Measurements from ENCODE around the gene TIPIN.
"Not testable (repeated sequence)": the region's sequence is repeated elsewhere in the genome, so short reads cannot be mapped to it uniquely, and the experiment has no call there.

Gene TIPIN

DNA sequence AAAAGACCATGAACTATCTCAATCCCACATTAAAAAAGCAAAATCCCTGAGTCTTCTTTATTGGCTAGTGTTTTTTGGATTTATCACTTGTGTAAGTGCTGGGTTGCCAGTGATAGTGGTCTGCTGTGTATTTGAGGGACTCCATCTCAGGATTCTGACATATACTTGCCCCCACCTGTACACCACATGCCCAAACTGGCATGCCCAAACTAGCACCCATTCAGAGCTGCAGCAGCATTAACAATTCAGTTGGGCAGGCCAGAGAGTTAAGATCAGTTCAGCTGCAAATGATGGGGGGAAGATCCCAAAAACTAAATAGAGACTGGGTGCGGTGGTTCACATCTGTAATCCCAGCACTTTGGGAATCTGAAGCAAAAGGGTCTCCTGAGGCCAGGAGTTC, 6.3 kb upstream of the TIPIN start:
- no peak for DNase-seq (ENCODE audit: low read depth)
- no peak overlapping the region for H3K4me3 ChIP-seq (ENCODE audit: low read depth, low read length)
- TF ChIP-seq, protein P1, sequence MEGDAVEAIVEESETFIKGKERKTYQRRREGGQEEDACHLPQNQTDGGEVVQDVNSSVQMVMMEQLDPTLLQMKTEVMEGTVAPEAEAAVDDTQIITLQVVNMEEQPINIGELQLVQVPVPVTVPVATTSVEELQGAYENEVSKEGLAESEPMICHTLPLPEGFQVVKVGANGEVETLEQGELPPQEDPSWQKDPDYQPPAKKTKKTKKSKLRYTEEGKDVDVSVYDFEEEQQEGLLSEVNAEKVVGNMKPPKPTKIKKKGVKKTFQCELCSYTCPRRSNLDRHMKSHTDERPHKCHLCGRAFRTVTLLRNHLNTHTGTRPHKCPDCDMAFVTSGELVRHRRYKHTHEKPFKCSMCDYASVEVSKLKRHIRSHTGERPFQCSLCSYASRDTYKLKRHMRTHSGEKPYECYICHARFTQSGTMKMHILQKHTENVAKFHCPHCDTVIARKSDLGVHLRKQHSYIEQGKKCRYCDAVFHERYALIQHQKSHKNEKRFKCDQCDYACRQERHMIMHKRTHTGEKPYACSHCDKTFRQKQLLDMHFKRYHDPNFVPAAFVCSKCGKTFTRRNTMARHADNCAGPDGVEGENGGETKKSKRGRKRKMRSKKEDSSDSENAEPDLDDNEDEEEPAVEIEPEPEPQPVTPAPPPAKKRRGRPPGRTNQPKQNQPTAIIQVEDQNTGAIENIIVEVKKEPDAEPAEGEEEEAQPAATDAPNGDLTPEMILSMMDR (conservative IDR thresholded peaks at IDR 0.05; ENCODE audit: low read depth, low read length): no peak

DNA sequence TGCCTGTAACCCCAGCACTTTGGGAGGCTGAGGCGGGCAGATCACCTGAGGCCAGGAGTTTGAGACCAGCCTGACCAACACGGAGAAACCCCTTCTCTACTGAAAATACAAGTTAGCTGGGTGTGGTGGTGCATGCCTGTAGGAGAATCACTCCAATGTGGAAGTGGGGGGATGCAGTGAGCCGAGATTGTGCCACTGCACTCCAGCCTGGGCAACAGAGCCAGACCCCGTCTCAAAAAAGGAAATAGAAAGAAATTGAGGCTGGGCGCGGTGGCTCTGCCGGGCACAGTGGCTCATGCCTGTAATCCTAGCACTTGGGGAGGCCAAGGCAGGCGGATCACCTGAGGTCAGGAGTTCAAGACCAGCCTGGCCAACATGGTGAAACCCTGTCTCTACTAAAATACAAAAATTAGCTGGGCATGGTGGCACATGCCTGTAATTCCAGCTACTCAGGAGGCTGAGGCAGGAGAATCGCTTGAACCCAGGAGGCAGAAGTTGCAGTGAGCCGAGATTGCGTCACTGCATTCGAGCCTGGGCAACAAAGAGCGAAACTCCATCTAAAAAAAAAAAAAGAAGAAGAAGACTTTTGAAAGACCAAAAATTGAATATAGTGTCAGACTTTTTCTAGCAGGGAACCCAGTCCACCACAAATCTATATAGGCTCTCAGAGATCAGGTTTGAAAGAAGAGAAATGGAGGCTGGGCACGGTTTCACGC, 5.4 kb upstream of the TIPIN start:
- H3K4me3 ChIP-seq (ENCODE audit: low read depth, low read length); DNase-seq (ENCODE audit: low read depth): not testable (repeated sequence)

- no peak for DNase-seq (ENCODE audit: low read depth)
- no peak overlapping the region for H3K4me3 ChIP-seq (ENCODE audit: low read depth, low read length)
- TF ChIP-seq, protein P1 (conservative IDR thresholded peaks at IDR 0.05; ENCODE audit: low read depth, low read length): no peak
These were observed 3.3 kb upstream of the TIPIN start for GRCh38 chr15:66359740-66360139.

GRCh38 chr15:66356077-66356358, 467 bp downstream of the TIPIN start:
- no peak for DNase-seq (ENCODE audit: low read depth)
- peak overlapping the region; percentile 85 for H3K4me3 ChIP-seq (ENCODE audit: low read depth, low read length)
- TF ChIP-seq, protein P1 (conservative IDR thresholded peaks at IDR 0.05; ENCODE audit: low read depth, low read length): no peak

GRCh38 chr15:66348530-66348929, 8.0 kb downstream of the TIPIN start:
- not testable (repeated sequence) for H3K4me3 ChIP-seq (ENCODE audit: low read depth, low read length); DNase-seq (ENCODE audit: low read depth)

GRCh38 chr15:66328771-66329170, 27.7 kb downstream of the TIPIN start:
- DNase-seq (ENCODE audit: low read depth): no peak
- TF ChIP-seq, protein P1 (conservative IDR thresholded peaks at IDR 0.05; ENCODE audit: low read depth, low read length): no peak
- H3K4me3 ChIP-seq (ENCODE audit: low read depth, low read length): no peak overlapping the region

DNA sequence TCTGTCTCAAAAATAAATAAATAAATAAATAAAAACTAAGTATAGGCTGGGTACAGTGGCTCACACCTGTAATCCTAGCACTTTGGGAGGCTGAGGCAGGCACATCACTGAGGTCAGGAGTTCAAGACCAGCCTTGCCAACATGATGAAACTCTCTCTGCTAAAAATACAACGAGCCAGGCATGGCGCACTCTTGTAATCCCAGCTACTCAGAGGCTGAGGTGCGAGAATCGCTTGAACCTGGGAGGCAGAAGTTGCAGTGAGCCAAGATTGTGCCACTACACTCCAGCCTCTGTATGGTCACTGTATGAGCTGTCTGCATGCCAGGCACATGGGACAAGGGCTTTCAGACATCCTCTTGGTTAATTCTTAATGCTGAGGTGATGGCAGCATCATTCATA, 28.7 kb downstream of the TIPIN start:
- no peak for DNase-seq (ENCODE audit: low read depth)
- TF ChIP-seq, protein P1 (conservative IDR thresholded peaks at IDR 0.05; ENCODE audit: low read depth, low read length): no peak
- H3K4me3 ChIP-seq (ENCODE audit: low read depth, low read length): no peak overlapping the region

- no peak overlapping the region for H3K4me3 ChIP-seq (ENCODE audit: low read depth, low read length)
- DNase-seq (ENCODE audit: low read depth): no peak
- TF ChIP-seq, protein P1 (conservative IDR thresholded peaks at IDR 0.05; ENCODE audit: low read depth, low read length): no peak
These were observed 30.4 kb downstream of the TIPIN start for GRCh38 chr15:66326051-66326450.

All from choroid plexus epithelial cell (primary cell).